PC-3 (cell line): ENCODE results near the gene ATP12A.

ENCODE experiments used
- EZH2 ChIP-seq: fragments of 300-600 bp; sonication (generic); IDR thresholded peaks from one replicate; pipeline ENCODE4 v1.6.1; 2017; ENCODE audit warnings: antibody characterized with exemption, mild to moderate bottlenecking, low read length; ENCODE audit not compliant: unreplicated experiment
- TF ChIP-seq, protein P1 (sequence below): fragments of 300-600 bp; sonication (generic); conservative IDR thresholded peaks from 2 replicates; pipeline ENCODE4 v1.5.1; 2017; ENCODE audit warnings: antibody characterized with exemption, low read depth, mild to moderate bottlenecking, low read length

DNA sequence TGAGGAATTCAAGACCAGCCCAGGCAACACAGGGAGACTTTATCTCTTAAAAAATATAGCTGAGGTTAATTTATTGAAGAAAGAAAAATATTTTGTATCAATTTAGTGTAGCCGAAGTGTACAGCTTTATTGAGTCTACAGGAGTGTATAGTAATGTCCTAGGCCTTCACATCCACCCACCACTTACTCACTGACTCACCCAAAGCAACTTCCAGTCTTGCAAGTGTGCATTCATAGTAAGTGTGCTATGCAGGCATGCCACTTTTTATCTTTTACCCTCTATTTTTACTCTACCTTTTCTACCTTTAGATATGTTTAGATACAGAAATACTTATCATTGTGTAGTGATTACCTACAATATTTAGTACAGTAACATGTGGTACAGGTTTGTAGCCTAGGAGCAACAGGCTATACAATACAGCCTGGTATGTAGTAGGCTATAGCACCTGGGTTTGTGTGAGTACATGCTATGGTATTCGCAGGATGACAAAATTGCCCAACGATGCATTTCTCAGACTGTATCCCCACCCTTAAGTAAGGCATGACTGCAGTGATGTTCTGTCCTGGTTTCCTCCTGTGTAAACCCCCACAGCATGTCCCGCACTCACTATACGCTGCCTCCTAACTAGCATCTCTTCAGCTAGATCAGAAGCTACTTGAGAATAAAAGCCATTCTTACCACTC lies 15.3 kb upstream of the ATP12A start:
- TF ChIP-seq, protein P1, sequence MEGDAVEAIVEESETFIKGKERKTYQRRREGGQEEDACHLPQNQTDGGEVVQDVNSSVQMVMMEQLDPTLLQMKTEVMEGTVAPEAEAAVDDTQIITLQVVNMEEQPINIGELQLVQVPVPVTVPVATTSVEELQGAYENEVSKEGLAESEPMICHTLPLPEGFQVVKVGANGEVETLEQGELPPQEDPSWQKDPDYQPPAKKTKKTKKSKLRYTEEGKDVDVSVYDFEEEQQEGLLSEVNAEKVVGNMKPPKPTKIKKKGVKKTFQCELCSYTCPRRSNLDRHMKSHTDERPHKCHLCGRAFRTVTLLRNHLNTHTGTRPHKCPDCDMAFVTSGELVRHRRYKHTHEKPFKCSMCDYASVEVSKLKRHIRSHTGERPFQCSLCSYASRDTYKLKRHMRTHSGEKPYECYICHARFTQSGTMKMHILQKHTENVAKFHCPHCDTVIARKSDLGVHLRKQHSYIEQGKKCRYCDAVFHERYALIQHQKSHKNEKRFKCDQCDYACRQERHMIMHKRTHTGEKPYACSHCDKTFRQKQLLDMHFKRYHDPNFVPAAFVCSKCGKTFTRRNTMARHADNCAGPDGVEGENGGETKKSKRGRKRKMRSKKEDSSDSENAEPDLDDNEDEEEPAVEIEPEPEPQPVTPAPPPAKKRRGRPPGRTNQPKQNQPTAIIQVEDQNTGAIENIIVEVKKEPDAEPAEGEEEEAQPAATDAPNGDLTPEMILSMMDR: no peak
- no peak for TF ChIP-seq EZH2
